GM12878 (cell line): Measurements from ENCODE around the gene TCF7. TPM values are rescaled to one million over a fixed set of nuclear protein-coding genes. Genes with fewer than 3 reads are reported as not detected.

Experiments
- BCL3 ChIP-seq: IDR thresholded peaks from 2 replicates; pipeline ENCODE4 v1.6.1; 2011; ENCODE audit warnings: borderline replicate concordance, low read depth, mild to moderate bottlenecking, moderate library complexity, low read length; ENCODE audit not compliant: insufficient read depth, poor library complexity, severe bottlenecking
- BCLAF1 ChIP-seq: fragments of 450-650 bp; IDR thresholded peaks from 2 replicates; pipeline ENCODE4 v1.6.1; 2017; ENCODE audit warnings: antibody characterized with exemption, mild to moderate bottlenecking, moderate library complexity
- CEBPB ChIP-seq, 2 experiments: fragments of 150-350 bp in 1 of 2; IDR thresholded peaks; 2 replicates each; pipeline ENCODE4 v1.6.1; 2012 to 2014; ENCODE audit warnings: low read depth in 2 of 2, low read length in 2 of 2, borderline replicate concordance in 1 of 2, inconsistent platforms in 1 of 2
- EZH2 ChIP-seq: IDR thresholded peaks from 2 replicates; pipeline ENCODE4 v1.6.1; 2012; ENCODE audit warnings: low read depth, mild to moderate bottlenecking, control low read depth, inconsistent platforms, low read length, borderline replicate concordance; ENCODE audit not compliant: control insufficient read depth
- IRF5 ChIP-seq: fragments of 450-650 bp; IDR thresholded peaks from 2 replicates; pipeline ENCODE4 v1.6.1; 2017; ENCODE audit warnings: borderline replicate concordance
- NR2C2 ChIP-seq: IDR thresholded peaks from 2 replicates; pipeline ENCODE4 v1.6.1; 2011; ENCODE audit warnings: borderline replicate concordance, low read depth; ENCODE audit not compliant: control insufficient read depth, insufficient read length
- PML ChIP-seq: IDR thresholded peaks from 2 replicates; pipeline ENCODE4 v1.6.1; 2012; ENCODE audit warnings: low read length, inconsistent platforms
- RELA ChIP-seq: fragments of 450-650 bp; IDR thresholded peaks from 2 replicates; pipeline ENCODE4 v1.8.0; 2014; ENCODE audit warnings: borderline replicate concordance; ENCODE audit not compliant: partially characterized antibody
- SMAD5 ChIP-seq: IDR thresholded peaks from 2 replicates; pipeline ENCODE4 v1.6.1; 2016; ENCODE audit warnings: antibody characterized with exemption, low read depth
- SP1 ChIP-seq: IDR thresholded peaks from one replicate; pipeline ENCODE4 v1.6.1; 2011; ENCODE audit warnings: low read depth, low read length
- STAT3 ChIP-seq: IDR thresholded peaks from 2 replicates; pipeline ENCODE4 v1.6.1; 2011; ENCODE audit warnings: low read depth, low read length, improper control_type of control experiment
- USF2 ChIP-seq: IDR thresholded peaks from 2 replicates; pipeline ENCODE4 v1.6.1; 2011; ENCODE audit warnings: low read depth, low read length, improper control_type of control experiment, borderline replicate concordance
- ZNF687 ChIP-seq: fragments of 450-650 bp; IDR thresholded peaks from 2 replicates; pipeline ENCODE4 v1.6.1; 2017; ENCODE audit warnings: mild to moderate bottlenecking, moderate library complexity
- polyA plus RNA-seq, 11 experiments: library from polyadenylated mRNA; depleted of rRNA in 4 of 11; unstranded in 6 of 11; stranded (reverse) in 5 of 11; fragments of >200 nt; fragmentation: Nextera tagmentation in 4 of 11; fragmentation: Illumina TruSeq in 1 of 11; extraction: Ambion mirVana in 4 of 11; extraction: Trizol in 1 of 11; gene quantifications; 1 replicate in 1 of 11; 2 replicates in 10 of 11; pipeline versions ENCODE4 v1.2.1 to v1.2.3, GENCODE V29; 2011 to 2016; ENCODE audit warnings: inconsistent platforms in 2 of 11, missing spikeins in 2 of 11, low read depth in 1 of 11
- total RNA-seq, 4 experiments: library from RNA; depleted of rRNA in 3 of 4; stranded (reverse); fragments of >200 nt in 3 of 4; fragmentation: Illumina TruSeq in 1 of 4; extraction: Trizol in 1 of 4; gene quantifications; 2 replicates each; pipeline versions ENCODE4 v1.2.1 to v1.2.3, GENCODE V29; 2013 to 2021
- TF ChIP-seq, protein P1 (sequence below): fragments of 150-350 bp; IDR thresholded peaks from 2 replicates; pipeline ENCODE4 v1.6.1; 2014; ENCODE audit warnings: mild to moderate bottlenecking, low read depth, low read length

The TCF7 gene
- total and polyA plus RNA-seq, 10 of the 15 experiments (the other 5 are each of a cell fraction or from before 2014, with no cell fraction given) = 10.0 to 60.2 (median 23.6) TPM

DNA sequence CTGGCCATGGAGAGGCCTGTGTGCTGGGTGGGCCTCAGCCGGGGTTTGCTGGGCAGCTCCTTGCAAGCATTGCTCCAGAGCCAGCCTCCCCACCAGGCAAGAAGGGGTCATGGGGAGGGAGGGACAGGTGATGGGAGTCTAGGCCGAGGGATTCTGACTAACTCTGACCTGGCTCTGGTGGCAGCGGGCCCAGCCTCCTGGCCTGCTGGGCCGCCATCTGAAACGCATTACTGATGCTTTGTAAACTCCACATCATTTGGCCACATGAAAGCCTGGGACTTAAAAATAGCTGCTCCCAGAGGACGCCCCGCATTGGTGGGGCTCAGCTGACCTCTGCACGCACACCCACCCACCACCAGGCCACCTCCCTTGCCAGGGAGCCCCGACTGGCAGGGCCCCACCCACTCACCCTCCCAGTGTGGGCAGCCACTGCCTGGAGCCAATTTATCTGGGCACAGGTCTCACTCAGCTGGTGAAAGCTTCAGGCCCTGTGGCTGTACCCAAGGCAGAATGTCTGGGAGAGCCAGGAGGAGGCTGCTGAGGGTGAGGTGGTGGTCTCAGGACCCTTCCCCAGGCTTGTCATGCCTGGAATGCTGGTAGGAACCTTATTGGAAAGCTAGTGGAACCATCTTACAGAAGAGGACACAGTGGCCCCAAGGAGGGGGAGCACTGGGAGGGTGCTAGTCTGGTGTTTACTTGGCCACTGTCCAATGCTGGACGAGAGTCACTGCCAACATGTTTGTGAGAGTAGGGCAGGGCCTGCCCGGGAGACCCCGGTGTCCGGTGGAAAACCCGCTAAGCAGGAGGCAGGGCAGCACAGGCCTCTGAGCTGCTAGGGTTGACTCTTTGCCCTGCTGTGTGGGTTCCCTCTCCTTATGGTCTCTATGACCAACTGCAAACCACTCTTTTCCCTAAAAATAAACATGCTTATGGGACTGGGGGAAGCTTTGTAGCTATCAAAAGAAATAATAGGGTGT lies 10.8 kb downstream of the TCF7 start (continued):
- TF ChIP-seq EZH2 = no peak
- TF ChIP-seq SMAD5 = no peak
- TF ChIP-seq ZNF687 = peak; percentile 28; the same call in 1 of the 2 replicates
- no peak for TF ChIP-seq CEBPB (IDR thresholded peaks at IDR 0.05; ENCODE audit: borderline replicate concordance in 1 of 2, low read depth in 2 of 2, low read length in 2 of 2)
- TF ChIP-seq USF2 = no peak
- no peak for TF ChIP-seq NR2C2
- no peak for TF ChIP-seq BCLAF1
- peak; percentile 43 for TF ChIP-seq BCL3
- TF ChIP-seq IRF5 = no peak
- no peak for TF ChIP-seq PML
- no peak for TF ChIP-seq STAT3
- TF ChIP-seq, protein P1, sequence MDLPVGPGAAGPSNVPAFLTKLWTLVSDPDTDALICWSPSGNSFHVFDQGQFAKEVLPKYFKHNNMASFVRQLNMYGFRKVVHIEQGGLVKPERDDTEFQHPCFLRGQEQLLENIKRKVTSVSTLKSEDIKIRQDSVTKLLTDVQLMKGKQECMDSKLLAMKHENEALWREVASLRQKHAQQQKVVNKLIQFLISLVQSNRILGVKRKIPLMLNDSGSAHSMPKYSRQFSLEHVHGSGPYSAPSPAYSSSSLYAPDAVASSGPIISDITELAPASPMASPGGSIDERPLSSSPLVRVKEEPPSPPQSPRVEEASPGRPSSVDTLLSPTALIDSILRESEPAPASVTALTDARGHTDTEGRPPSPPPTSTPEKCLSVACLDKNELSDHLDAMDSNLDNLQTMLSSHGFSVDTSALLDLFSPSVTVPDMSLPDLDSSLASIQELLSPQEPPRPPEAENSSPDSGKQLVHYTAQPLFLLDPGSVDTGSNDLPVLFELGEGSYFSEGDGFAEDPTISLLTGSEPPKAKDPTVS = no peak
- no peak for TF ChIP-seq SP1
- no peak for TF ChIP-seq RELA
